ENCODE measurements around the gene VPS37C.

DNA sequence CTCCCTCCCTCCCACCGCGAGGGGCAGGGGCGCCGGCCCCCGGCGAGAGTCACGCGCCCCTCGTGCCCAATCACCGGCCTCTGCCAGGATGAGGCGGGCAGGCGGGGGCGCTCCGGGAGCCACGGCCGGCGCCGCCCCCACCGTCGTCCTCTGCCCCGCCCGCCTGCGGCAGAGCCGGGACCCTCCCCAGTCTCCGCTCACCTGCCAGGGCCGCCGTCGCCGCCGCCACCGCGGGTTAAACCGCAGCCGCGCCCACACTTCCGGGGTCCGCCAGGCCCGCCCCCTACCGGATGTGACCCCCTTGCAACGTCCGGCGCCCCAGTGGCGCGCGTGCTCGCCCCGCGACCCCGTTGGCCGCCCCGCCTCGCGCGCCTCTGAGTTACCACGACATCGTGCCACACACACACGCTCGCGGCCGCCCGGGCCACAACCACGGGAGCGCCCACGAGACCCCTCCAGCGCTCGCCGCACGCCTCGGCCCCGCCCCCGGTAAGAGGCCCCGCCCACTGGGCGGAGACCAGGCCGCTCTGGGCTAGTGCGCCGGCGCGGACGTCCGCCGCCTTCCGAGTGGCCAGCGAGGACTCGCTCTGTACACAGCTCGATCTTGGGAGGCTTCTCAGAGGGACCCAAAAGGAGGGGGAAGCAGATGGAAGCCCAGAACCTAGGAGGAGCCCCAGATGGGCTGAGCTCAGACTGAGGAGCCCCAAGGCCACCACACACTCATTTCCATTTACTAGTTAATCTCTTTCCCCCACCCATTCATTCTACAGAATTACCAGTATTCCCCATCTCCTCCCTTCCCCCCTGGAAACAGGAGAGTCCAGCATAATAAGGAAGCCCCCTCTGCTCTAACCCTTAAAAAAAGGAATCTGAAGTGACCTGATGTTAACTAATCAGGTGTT lies at the start of gene VPS37C:
- TF ChIP-seq CTCF (conservative IDR thresholded peaks at IDR 0.05; ENCODE audit: low read depth, low read length) (no peak), EZH2 (IDR thresholded peaks at IDR 0.05; ENCODE audit: borderline replicate concordance, low read depth, low read length, poor library complexity, severe bottlenecking) (no peak)

All from A673 (cell line).